ENCODE data around the gene USP33.
"Not testable (repeated sequence)": the region's sequence is repeated elsewhere in the genome, so short reads cannot be mapped to it uniquely, and the experiment has no call there.

Gene USP33

GRCh38 chr1:77671836-77672235 lies 87.8 kb downstream of the USP33 start:
- no peak for DNase-seq (ENCODE audit: low read depth)

GRCh38 chr1:77670330-77670729 lies 89.3 kb downstream of the USP33 start:
- DNase-seq (ENCODE audit: low read depth) = no peak

- no peak for DNase-seq (ENCODE audit: low read depth)
Measured at GRCh38 chr1:77668924-77669449, 90.7 kb downstream of the USP33 start.

- no peak for DNase-seq (ENCODE audit: low read depth)
Measured at GRCh38 chr1:77664939-77665516, 94.6 kb downstream of the USP33 start.

- DNase-seq (ENCODE audit: low read depth) = no peak
Measured at GRCh38 chr1:77661696-77662095, 98.0 kb downstream of the USP33 start.

- DNase-seq (ENCODE audit: low read depth) = no peak
Measured at GRCh38 chr1:77659879-77660593, 99.6 kb downstream of the USP33 start.

GRCh38 chr1:77658271-77658670 lies 101.4 kb downstream of the USP33 start:
- DNase-seq (ENCODE audit: low read depth) = no peak

GRCh38 chr1:77655431-77655974 lies 104.1 kb downstream of the USP33 start:
- no peak for DNase-seq (ENCODE audit: low read depth)

- DNase-seq (ENCODE audit: low read depth) = no peak
Measured at GRCh38 chr1:77652970-77653516, 106.6 kb downstream of the USP33 start.

- no peak for DNase-seq (ENCODE audit: low read depth)
Measured at GRCh38 chr1:77652268-77652667, 107.4 kb downstream of the USP33 start.

GRCh38 chr1:77649127-77649526 lies 110.5 kb downstream of the USP33 start:
- DNase-seq (ENCODE audit: low read depth) = no peak

GRCh38 chr1:77646224-77646623 lies 113.4 kb downstream of the USP33 start:
- DNase-seq (ENCODE audit: low read depth) = not testable (repeated sequence)
